SK-N-SH treated with all-trans-retinoic acid at 6 μM for 48 hours (cell line): ENCODE results near the gene TXNDC5.

Source experiments
- ATAC-seq: fragments of 200-7000 bp; cut with Tn5 transposase; 3 replicates; pipeline ENCODE4 v1.9.1; 2020; ENCODE audit warnings: mild to moderate bottlenecking, moderate library complexity
- ARNTL ChIP-seq: fragments of 450-650 bp; formaldehyde crosslinking; IDR thresholded peaks from 2 replicates; pipeline ENCODE4 v1.5.0; 2020; ENCODE audit warnings: low read depth, mild to moderate bottlenecking, moderate library complexity, borderline replicate concordance
- BACH2 ChIP-seq: fragments of 250-450 bp; sonication (Bioruptor Pico); IDR thresholded peaks from 2 replicates; pipeline ENCODE4 v1.9.0; 2021; ENCODE audit warnings: mild to moderate bottlenecking, borderline replicate concordance
- CSDC2 ChIP-seq: fragments of 250-450 bp; sonication (Bioruptor Pico); IDR thresholded peaks from 2 replicates; pipeline ENCODE4 v1.5.0; 2020; ENCODE audit warnings: mild to moderate bottlenecking, moderate library complexity
- GLIS3 ChIP-seq: fragments of 250-450 bp; sonication (Bioruptor Pico); IDR thresholded peaks from 2 replicates; pipeline ENCODE4 v1.5.0; 2020; ENCODE audit warnings: mild to moderate bottlenecking, moderate library complexity
- ISL1 ChIP-seq: fragments of 250-450 bp; sonication (Bioruptor Pico); IDR thresholded peaks from 2 replicates; pipeline ENCODE4 v2.1.2; 2022; ENCODE audit warnings: mild to moderate bottlenecking, moderate library complexity
- POU6F1 ChIP-seq: fragments of 250-450 bp; sonication (Bioruptor Pico); IDR thresholded peaks from 2 replicates; pipeline ENCODE4 v1.8.0; 2021; ENCODE audit warnings: low read depth, mild to moderate bottlenecking, moderate library complexity, borderline replicate concordance
- PPARA ChIP-seq: fragments of 250-450 bp; sonication (Bioruptor Pico); IDR thresholded peaks from 2 replicates; pipeline ENCODE4 v1.5.0; 2020; ENCODE audit warnings: mild to moderate bottlenecking, borderline replicate concordance
- RARB ChIP-seq: fragments of 250-450 bp; sonication (Bioruptor Pico); IDR thresholded peaks from 2 replicates; pipeline ENCODE4 v1.8.0; 2021; ENCODE audit warnings: mild to moderate bottlenecking, moderate library complexity
- SNAI2 ChIP-seq: fragments of 250-450 bp; sonication (Bioruptor Pico); IDR thresholded peaks from 2 replicates; pipeline ENCODE4 v1.5.0; 2020; ENCODE audit warnings: mild to moderate bottlenecking, moderate library complexity
- TCF4 ChIP-seq: fragments of 250-450 bp; sonication (Bioruptor Pico); IDR thresholded peaks from 2 replicates; pipeline ENCODE4 v1.8.0; 2021; ENCODE audit warnings: mild to moderate bottlenecking, moderate library complexity, borderline replicate concordance
- TOX ChIP-seq: fragments of 250-450 bp; sonication (Bioruptor Pico); IDR thresholded peaks from 2 replicates; pipeline ENCODE4 v1.8.0; 2021; ENCODE audit warnings: mild to moderate bottlenecking, moderate library complexity, borderline replicate concordance
- ZC3H10 ChIP-seq: fragments of 250-450 bp; sonication (Bioruptor Pico); IDR thresholded peaks from 2 replicates; pipeline ENCODE4 v1.5.1; 2021; ENCODE audit warnings: mild to moderate bottlenecking, moderate library complexity
- ZFP3 ChIP-seq: fragments of 250-450 bp; sonication (Bioruptor Pico); IDR thresholded peaks from 2 replicates; pipeline ENCODE4 v1.5.0; 2020; ENCODE audit warnings: mild to moderate bottlenecking, moderate library complexity
- ZFP30 ChIP-seq: fragments of 450-650 bp; formaldehyde crosslinking; IDR thresholded peaks from 2 replicates; pipeline ENCODE4 v1.5.0; 2022; ENCODE audit warnings: mild to moderate bottlenecking, moderate library complexity
- ZNF565 ChIP-seq: fragments of 450-650 bp; formaldehyde crosslinking; conservative IDR thresholded peaks from 2 replicates; pipeline ENCODE4 v1.5.0; 2020; ENCODE audit warnings: low read depth, mild to moderate bottlenecking, moderate library complexity
- ZNF70 ChIP-seq: fragments of 450-650 bp; formaldehyde crosslinking; IDR thresholded peaks from 2 replicates; pipeline ENCODE4 v1.5.0; 2020; ENCODE audit warnings: mild to moderate bottlenecking, moderate library complexity
- ZNF8 ChIP-seq: fragments of 450-650 bp; formaldehyde crosslinking; IDR thresholded peaks from 2 replicates; pipeline ENCODE4 v1.5.0; 2020; ENCODE audit warnings: mild to moderate bottlenecking, moderate library complexity
- TF ChIP-seq, protein P1 (sequence below): fragments of 250-450 bp; sonication (Bioruptor Pico); IDR thresholded peaks from 2 replicates; pipeline ENCODE4 v1.8.0; 2020; ENCODE audit warnings: mild to moderate bottlenecking, moderate library complexity, borderline replicate concordance
- TF ChIP-seq, protein P2 (sequence below): fragments of 250-450 bp; sonication (Bioruptor Pico); IDR thresholded peaks from 2 replicates; pipeline ENCODE4 v1.5.1; 2020; ENCODE audit warnings: low read depth, mild to moderate bottlenecking, moderate library complexity
- TF ChIP-seq, protein P3 (sequence below): fragments of 250-450 bp; sonication (Bioruptor Pico); IDR thresholded peaks from 2 replicates; pipeline ENCODE4 v1.5.0; 2020; ENCODE audit warnings: mild to moderate bottlenecking, moderate library complexity

Gene TXNDC5

GRCh38 chr6:7939864-7940228 lies 29.3 kb upstream of the TXNDC5 start (continued):
- TF ChIP-seq, protein P1, sequence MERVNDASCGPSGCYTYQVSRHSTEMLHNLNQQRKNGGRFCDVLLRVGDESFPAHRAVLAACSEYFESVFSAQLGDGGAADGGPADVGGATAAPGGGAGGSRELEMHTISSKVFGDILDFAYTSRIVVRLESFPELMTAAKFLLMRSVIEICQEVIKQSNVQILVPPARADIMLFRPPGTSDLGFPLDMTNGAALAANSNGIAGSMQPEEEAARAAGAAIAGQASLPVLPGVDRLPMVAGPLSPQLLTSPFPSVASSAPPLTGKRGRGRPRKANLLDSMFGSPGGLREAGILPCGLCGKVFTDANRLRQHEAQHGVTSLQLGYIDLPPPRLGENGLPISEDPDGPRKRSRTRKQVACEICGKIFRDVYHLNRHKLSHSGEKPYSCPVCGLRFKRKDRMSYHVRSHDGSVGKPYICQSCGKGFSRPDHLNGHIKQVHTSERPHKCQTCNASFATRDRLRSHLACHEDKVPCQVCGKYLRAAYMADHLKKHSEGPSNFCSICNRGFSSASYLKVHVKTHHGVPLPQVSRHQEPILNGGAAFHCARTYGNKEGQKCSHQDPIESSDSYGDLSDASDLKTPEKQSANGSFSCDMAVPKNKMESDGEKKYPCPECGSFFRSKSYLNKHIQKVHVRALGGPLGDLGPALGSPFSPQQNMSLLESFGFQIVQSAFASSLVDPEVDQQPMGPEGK (CRISPR knock-in tag) = no peak
- TF ChIP-seq TCF4 (CRISPR knock-in tag) = no peak

DNA sequence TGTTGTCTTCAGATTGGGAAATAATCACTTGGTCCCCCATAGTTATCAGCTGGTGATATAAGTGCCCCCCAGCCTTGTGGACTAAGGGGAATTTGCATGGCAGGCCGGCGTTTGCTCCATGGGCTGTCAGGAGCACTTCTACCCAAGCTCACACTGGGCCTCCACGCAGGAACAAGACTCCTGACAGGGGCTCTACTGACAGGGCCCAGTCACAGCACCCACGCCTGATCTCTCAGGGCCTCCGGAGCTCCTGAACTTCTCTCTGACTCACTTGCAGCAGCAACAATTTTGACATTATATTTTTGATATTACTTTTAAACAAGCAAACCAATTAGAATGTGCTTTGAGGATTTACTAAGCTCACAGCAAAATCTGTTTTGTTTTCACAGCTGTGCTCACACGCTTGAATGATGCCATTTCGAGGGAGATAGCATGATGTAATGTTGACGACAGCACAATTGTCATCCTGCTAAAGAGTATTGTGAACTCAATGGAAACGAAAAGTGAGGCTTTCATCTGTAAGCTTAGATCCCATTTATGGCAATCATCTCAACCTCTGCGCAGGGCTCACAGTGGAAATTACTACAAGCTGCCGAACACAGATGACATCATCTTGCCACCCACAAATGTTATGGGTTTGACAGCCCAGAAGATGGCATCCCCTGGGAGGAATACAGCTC lies 28.7 kb upstream of the TXNDC5 start:
- no peak for ATAC-seq
- TF ChIP-seq PPARA (CRISPR knock-in tag) (no peak), TOX (CRISPR knock-in tag) (no peak), ISL1 (CRISPR knock-in tag) (no peak), BACH2 (CRISPR knock-in tag) (no peak), GLIS3 (CRISPR knock-in tag) (no peak), ZFP30 (no peak), ZNF8 (CRISPR knock-in tag) (no peak), ZNF565 (no peak), CSDC2 (CRISPR knock-in tag) (no peak), ZC3H10 (CRISPR knock-in tag) (no peak), RARB (CRISPR knock-in tag) (no peak), ZNF70 (CRISPR knock-in tag) (no peak), ARNTL (CRISPR knock-in tag) (no peak)
- TF ChIP-seq, protein P2, sequence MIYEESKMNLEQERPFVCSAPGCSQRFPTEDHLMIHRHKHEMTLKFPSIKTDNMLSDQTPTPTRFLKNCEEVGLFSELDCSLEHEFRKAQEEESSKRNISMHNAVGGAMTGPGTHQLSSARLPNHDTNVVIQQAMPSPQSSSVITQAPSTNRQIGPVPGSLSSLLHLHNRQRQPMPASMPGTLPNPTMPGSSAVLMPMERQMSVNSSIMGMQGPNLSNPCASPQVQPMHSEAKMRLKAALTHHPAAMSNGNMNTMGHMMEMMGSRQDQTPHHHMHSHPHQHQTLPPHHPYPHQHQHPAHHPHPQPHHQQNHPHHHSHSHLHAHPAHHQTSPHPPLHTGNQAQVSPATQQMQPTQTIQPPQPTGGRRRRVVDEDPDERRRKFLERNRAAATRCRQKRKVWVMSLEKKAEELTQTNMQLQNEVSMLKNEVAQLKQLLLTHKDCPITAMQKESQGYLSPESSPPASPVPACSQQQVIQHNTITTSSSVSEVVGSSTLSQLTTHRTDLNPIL = no peak
- TF ChIP-seq, all 23 proteins: peak for 0

DNA sequence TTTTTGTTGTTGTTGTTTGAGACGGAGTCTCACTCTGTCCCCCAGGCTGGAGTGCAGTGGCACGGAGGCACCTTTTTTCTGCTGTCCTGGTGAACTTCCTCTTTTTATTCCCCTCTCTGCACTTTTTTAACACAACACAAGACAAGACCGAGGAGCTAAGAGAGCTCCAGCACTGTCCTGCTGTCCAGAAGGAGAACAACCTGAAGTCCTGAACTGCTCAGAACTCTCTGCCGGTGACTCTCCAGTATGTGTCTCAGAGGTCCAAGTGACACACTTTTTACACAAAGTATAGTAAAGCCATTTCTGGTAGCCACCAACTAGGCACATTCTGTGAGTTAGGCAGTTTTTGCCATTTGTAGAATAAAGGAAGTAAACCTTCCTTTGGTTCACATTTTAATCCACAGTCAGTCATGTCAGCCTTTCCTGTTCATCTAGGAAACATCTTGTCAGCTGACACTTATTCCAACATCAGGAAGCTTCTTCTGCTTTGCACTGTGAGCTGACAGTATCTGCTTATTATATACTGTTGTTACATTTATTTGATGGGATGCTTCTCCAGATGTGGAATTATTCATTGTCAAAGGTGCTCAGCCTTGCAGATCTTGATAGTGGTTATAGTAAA lies 28.1 kb upstream of the TXNDC5 start:
- ATAC-seq = no peak

More for the DNA sequence above, 28.1 kb upstream of the TXNDC5 start:
- TF ChIP-seq, protein P3, sequence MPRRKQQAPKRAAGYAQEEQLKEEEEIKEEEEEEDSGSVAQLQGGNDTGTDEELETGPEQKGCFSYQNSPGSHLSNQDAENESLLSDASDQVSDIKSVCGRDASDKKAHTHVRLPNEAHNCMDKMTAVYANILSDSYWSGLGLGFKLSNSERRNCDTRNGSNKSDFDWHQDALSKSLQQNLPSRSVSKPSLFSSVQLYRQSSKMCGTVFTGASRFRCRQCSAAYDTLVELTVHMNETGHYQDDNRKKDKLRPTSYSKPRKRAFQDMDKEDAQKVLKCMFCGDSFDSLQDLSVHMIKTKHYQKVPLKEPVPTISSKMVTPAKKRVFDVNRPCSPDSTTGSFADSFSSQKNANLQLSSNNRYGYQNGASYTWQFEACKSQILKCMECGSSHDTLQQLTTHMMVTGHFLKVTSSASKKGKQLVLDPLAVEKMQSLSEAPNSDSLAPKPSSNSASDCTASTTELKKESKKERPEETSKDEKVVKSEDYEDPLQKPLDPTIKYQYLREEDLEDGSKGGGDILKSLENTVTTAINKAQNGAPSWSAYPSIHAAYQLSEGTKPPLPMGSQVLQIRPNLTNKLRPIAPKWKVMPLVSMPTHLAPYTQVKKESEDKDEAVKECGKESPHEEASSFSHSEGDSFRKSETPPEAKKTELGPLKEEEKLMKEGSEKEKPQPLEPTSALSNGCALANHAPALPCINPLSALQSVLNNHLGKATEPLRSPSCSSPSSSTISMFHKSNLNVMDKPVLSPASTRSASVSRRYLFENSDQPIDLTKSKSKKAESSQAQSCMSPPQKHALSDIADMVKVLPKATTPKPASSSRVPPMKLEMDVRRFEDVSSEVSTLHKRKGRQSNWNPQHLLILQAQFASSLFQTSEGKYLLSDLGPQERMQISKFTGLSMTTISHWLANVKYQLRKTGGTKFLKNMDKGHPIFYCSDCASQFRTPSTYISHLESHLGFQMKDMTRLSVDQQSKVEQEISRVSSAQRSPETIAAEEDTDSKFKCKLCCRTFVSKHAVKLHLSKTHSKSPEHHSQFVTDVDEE (CRISPR knock-in tag) = no peak
- TF ChIP-seq TCF4 (CRISPR knock-in tag) (no peak), BACH2 (CRISPR knock-in tag) (no peak), ZFP30 (no peak), ZFP3 (CRISPR knock-in tag) (no peak), ARNTL (CRISPR knock-in tag) (no peak), POU6F1 (CRISPR knock-in tag) (no peak), TOX (CRISPR knock-in tag) (no peak), ZNF565 (no peak), SNAI2 (CRISPR knock-in tag) (no peak)
- TF ChIP-seq, protein P2 = no peak
